Peyer's patch (tissue), 4 donors: ENCODE data around the gene SPATA9. TPM values are rescaled to one million over a fixed set of nuclear protein-coding genes. Genes with fewer than 3 reads are reported as not detected.

Experiments used
- DNase-seq, 3 donors: peaks; one replicate each; pipeline ENCODE4 v3.0.0-alpha.2; 2017 to 2019
- H3K27ac ChIP-seq, 4 donors: fragments of 200-600 bp; sonication (generic); one replicate each; pipeline ENCODE4 v1.5.1; 2016 to 2019
- H3K27me3 ChIP-seq, 2 donors: fragments of 200-600 bp; sonication (generic); one replicate each; pipeline ENCODE4 v1.5.1; 2019
- H3K36me3 ChIP-seq, 3 donors: fragments of 200-600 bp; sonication (generic); one replicate each; pipeline ENCODE4 v1.5.1; 2016 to 2019
- H3K4me1 ChIP-seq, 4 donors: fragments of 200-600 bp; sonication (generic); one replicate each; pipeline ENCODE4 v1.5.1; 2016 to 2019
- H3K4me3 ChIP-seq, 4 donors: fragments of 200-600 bp; sonication (generic); 1 replicate in 3 of 4; 2 replicates in 1 of 4; pipeline ENCODE4 v1.5.1; 2016 to 2019; ENCODE audit warnings: mild to moderate bottlenecking in 1 of 4
- H3K9me3 ChIP-seq, 4 donors: fragments of 200-600 bp; sonication (generic); one replicate each; pipeline ENCODE4 v1.5.1; 2016 to 2019; ENCODE audit warnings: mild to moderate bottlenecking in 1 of 4
- POLR2A ChIP-seq, 2 donors: fragments of 450-650 bp; IDR thresholded peaks; one replicate each; pipeline ENCODE4 v1.5.1; 2017; ENCODE audit warnings: antibody characterized with exemption in 2 of 2, mild to moderate bottlenecking in 2 of 2, moderate library complexity in 2 of 2
- total RNA-seq, 4 donors: library from RNA; depleted of rRNA; stranded (reverse); fragments of >200 nt; gene quantifications; one replicate each; pipeline ENCODE4 v1.1.0, GENCODE V29; 2016
- TF ChIP-seq, protein P1 (sequence below), 6 experiments: fragments of 450-650 bp in 4 of 6; fragments of 200-600 bp in 2 of 6; sonication (generic) in 1 of 6; IDR thresholded peaks; one replicate each; pipeline ENCODE4 v1.5.1; 2017 to 2019; ENCODE audit warnings: antibody characterized with exemption in 6 of 6, mild to moderate bottlenecking in 3 of 6, moderate library complexity in 1 of 6

The SPATA9 gene
- total RNA-seq, 4 donors from 2014 or later: not detected

DNA sequence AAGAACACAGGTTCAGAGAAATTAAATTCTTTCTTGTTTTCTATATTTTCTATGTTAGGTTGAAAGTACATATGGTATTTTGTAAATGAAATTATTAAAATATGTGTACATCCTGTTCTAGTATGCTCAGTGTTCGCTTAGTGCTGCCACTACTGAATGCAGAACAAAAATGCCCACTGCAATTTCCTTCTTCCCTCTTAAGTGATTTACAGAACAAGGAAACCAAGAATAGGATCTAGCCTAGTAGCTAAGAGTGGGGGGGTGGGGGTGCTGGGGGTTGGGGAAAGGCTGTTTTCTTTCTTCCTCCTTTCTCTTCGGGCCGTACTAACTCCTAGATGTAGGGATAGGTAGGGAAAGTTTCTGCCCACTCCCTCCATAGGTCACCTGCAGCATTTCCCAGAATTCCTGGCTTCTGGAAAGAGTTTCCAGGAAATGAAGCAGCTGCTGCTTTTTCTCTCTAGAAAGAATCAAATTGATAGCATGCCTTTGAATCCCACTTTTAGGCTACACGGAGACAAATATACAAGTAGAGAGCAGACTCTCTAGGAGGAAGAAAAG, 15.7 kb downstream of the SPATA9 start:
- H3K27ac ChIP-seq: no peak overlapping the region
- TF ChIP-seq, protein P1, sequence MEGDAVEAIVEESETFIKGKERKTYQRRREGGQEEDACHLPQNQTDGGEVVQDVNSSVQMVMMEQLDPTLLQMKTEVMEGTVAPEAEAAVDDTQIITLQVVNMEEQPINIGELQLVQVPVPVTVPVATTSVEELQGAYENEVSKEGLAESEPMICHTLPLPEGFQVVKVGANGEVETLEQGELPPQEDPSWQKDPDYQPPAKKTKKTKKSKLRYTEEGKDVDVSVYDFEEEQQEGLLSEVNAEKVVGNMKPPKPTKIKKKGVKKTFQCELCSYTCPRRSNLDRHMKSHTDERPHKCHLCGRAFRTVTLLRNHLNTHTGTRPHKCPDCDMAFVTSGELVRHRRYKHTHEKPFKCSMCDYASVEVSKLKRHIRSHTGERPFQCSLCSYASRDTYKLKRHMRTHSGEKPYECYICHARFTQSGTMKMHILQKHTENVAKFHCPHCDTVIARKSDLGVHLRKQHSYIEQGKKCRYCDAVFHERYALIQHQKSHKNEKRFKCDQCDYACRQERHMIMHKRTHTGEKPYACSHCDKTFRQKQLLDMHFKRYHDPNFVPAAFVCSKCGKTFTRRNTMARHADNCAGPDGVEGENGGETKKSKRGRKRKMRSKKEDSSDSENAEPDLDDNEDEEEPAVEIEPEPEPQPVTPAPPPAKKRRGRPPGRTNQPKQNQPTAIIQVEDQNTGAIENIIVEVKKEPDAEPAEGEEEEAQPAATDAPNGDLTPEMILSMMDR (IDR thresholded peaks at IDR 0.05): no peak
- no peak for TF ChIP-seq POLR2A (IDR thresholded peaks at IDR 0.05)
- no peak overlapping the region for H3K4me3 ChIP-seq
- no peaks in the 10 kb centered on the region for H3K36me3 ChIP-seq
- no peaks in the 10 kb centered on the region for H3K9me3 ChIP-seq
- no peaks in the 10 kb centered on the region for H3K4me1 ChIP-seq
- no peak for DNase-seq
- H3K27me3 ChIP-seq: peaks cover 0 to 4% of the 10 kb centered on the region in 2 donors

- TF ChIP-seq, protein P1 (IDR thresholded peaks at IDR 0.05): peak; percentile 40 to 90 (median 80)
- no peak for TF ChIP-seq POLR2A (IDR thresholded peaks at IDR 0.05)
- Histone ChIP-seq H3K4me3 (no peak overlapping the region), H3K27ac (no peak overlapping the region), H3K9me3 (no peaks in the 10 kb centered on the region), H3K4me1 (no peaks in the 10 kb centered on the region), H3K36me3 (no peaks in the 10 kb centered on the region), H3K27me3 (peaks cover 0 to 4% of the 10 kb centered on the region in 2 donors)
- peak in 2 of 3 donors; percentile 38 to 72 for DNase-seq
These were observed 18.5 kb downstream of the SPATA9 start for GRCh38 chr5:95664204-95664786.

DNA sequence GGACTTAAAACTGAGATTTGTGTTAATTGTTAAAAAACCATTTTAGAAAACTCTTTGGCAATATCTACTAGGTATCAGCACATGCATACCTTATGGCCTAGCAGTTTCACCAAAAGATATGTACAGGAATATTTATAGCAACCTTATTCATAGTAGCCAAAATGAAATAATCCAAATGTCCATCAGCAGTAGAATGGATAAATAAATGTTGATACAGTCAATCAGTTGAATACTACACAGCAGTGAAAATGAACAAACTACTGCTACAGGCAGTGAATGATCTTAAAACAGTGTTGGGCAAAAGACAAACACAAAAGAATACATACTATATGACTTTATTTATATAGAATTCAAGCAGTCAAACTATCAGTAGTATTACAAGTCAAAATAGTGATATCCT, 19.8 kb downstream of the SPATA9 start:
- TF ChIP-seq, protein P1 (IDR thresholded peaks at IDR 0.05): no peak
- no peak for TF ChIP-seq POLR2A (IDR thresholded peaks at IDR 0.05)
- Histone ChIP-seq H3K4me3 (no peak overlapping the region), H3K27me3 (peaks cover 0 to 4% of the 10 kb centered on the region in 2 donors), H3K4me1 (no peaks in the 10 kb centered on the region), H3K27ac (no peak overlapping the region), H3K9me3 (no peaks in the 10 kb centered on the region), H3K36me3 (no peaks in the 10 kb centered on the region)
- DNase-seq: no peak

GRCh38 chr5:95660060-95660459, 22.7 kb downstream of the SPATA9 start:
- no peaks in the 10 kb centered on the region for H3K9me3 ChIP-seq
- TF ChIP-seq, protein P1 (IDR thresholded peaks at IDR 0.05): no peak
- TF ChIP-seq POLR2A (IDR thresholded peaks at IDR 0.05): no peak

DNA sequence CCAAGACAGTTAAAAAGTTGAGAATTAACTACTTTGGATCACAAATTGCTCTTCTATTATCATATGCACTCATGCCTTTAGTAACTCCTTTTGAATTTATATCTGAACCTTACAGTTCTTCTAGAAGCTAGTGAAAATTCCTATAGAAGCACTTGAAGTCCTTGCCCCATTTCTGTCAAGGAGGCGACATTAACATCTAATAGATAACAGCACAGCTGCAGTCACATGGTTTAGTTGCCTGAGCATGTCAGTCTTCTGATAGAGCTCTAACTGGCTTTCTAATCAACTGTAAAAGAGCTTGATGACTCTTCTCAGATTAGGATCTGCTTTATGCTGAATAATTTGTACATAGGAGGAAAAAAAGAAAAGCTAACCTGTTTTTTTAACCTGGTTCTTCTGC, 27.2 kb downstream of the SPATA9 start:
- Histone ChIP-seq H3K9me3 (no peaks in the 10 kb centered on the region), H3K4me1 (no peaks in the 10 kb centered on the region), H3K27me3 (no peaks in the 10 kb centered on the region), H3K36me3 (no peaks in the 10 kb centered on the region), H3K4me3 (no peak overlapping the region), H3K27ac (no peak overlapping the region)
- no peak for DNase-seq
- TF ChIP-seq, protein P1 (IDR thresholded peaks at IDR 0.05): no peak
- no peak for TF ChIP-seq POLR2A (IDR thresholded peaks at IDR 0.05)

More at GRCh38 chr5:95660060-95660459, 22.7 kb downstream of the SPATA9 start:
- Histone ChIP-seq H3K27me3 (peaks cover 0 to 4% of the 10 kb centered on the region in 2 donors), H3K4me1 (no peaks in the 10 kb centered on the region), H3K4me3 (no peak overlapping the region), H3K36me3 (no peaks in the 10 kb centered on the region), H3K27ac (no peak overlapping the region)
- no peak for DNase-seq
